HG03103 (cell line): ENCODE data around the gene TBCD.

Experiments used
- ATAC-seq: cut with Tn5 transposase; IDR thresholded peaks from one replicate; pipeline ENCODE4 v1.9.1; 2021; ENCODE audit warnings: low read depth; ENCODE audit not compliant: unreplicated experiment

Gene TBCD

GRCh38 chr17:82751571-82752370 is at the start of gene TBCD:
TBCD (plus strand) TSS chr17:82752065; CDS start chr17:82752194, 129 bp downstream.
- ATAC-seq = peak; percentile 67

DNA sequence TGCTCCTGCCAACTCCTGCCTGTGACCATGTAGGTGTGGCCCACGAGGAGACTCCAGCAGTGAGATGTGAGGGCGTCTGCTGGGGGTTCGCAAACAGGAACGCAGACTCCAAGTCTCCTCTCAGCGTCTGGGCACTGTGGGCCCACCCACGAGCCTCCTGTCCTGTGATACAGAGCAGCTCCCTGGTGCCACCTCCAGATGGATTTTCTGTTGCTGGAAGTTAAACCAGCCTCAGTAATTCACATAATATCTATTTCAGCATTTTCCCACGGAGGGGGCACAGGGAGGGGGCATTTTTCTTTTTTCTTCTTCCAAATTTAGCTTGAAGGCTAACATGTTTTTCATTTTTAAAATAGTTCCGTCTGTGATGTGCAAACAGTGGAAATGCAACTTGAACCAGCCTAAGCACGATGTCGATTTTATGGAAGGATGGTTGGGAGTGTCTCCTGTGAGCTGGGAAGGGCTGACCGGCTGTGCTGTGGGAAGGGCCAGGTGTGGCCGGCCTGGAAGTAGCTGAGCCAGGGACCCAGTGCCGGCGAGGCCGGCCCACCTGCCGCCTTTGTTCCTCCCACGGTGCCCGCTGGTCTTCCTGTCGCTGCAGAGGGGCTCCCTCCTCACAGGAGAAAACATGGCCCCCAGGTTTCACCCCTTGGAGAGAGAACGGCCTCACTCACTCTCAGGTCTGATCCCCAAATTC is 49.5 kb upstream of the TBCD start:
- no peak for ATAC-seq

- ATAC-seq = no peak
Measured at GRCh38 chr17:82703036-82703745, 48.7 kb upstream of the TBCD start.

- no peak for ATAC-seq
Measured at GRCh38 chr17:82703935-82704865, 47.7 kb upstream of the TBCD start.

DNA sequence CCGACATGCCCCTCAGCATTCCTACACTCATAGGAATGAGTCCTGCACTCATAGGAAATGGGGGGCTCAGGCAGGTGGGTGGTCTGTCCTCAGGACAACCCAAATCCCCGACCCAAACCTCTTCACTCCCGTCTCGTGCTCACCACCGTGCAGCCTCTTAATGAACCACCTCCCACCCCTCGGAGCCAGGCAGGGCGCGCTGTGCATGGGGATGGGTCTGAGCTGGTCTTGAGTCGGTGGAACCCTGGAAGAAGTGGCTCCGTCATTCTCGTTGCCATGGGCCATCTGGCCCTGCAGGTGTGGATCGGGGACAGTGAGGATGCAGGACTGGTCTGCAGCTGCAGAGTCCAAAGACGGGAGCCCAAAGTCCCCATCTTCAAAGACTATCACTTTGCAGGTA is 47.0 kb upstream of the TBCD start:
- no peak for ATAC-seq

DNA sequence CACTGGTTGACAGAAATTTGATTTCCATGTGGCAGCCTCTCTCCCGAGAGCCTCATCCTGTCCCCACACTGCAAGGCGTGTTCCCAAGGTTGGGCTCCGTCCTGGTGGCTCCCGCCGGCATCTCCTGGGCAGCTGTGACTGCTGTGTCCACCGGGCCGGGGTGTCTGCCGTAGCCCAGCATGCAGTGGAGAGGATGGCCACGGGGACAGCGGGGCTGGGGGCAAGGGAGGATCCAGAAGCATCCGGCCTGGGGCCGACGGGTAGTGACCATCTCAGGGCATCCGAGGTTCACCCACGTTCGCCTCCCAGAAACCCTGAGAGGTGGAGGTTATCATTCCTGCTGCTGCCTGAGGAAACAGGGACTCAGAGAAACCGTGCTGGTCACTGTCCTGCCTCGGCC is 46.1 kb upstream of the TBCD start:
- ATAC-seq = no peak

- no peak for ATAC-seq
Measured at GRCh38 chr17:82709024-82709675, 42.7 kb upstream of the TBCD start.

- ATAC-seq = no peak
Measured at GRCh38 chr17:82709676-82710498, 42.0 kb upstream of the TBCD start.

DNA sequence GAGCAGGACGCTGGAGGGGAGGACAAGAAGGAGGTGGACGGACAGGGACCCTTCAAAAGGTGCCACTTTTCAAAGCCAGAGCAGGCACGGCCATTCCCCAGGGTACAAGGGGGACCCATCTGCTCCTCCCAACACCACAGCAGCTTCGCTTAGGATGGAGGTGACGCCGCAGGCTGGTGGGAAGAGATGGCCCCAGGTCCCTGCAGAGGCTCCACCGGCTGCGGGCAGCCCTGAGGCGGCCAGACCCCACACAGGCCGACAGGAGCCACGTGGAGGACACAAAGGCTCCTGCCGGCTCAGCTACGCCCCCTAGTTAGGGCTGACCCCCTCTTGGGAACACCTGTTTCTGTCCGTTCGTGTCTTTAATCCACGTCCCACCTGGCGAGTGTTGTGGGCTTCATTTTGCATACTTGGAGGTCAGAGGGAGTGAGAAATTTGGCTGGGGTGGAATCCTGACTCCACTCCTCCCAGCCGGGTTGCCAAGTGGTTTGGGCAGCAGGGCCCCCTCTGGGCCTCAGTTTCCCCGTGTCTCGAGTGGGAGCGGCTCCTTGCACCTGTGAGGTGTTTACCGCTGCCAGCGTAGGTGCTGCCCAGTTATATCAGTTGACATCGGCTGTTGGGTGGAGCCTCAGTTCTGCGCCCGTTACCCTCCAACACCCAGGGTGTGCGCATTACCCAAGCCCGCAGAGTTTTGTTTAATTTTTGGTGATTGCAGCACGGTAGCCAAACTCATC is 41.2 kb upstream of the TBCD start:
- no peak for ATAC-seq

DNA sequence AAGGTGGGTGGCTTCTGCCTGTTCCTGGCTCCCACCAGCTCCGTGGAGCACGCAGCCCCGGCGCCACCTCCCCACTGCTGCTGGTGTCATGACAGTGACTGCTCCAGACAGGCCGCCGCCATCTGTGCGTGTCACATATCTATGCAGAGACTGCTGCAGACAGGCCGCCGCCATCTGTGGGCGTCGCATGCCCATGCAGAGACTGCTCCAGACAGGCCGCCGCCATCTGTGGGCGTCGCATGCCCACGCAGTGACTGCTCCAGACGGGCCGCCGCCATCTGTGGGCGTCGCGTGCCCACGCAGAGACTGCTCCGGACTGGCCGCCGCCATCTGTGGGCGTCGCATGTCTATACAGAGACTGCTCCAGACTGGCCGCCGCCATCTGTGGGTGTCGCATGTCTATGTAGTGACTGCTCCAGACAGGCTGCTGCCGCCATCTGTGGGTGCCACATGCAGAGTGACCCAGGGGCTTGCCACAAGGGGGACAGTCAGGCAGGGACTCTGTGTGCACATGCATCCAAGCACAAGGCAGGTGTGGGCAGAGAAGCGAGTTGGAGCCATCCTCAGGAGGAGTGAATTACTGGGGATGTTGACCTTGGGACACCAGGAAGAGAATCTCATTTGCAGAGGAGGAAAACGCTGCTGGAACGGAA is 38.7 kb upstream of the TBCD start:
- ATAC-seq = no peak

GRCh38 chr17:82716203-82717010 is 35.5 kb upstream of the TBCD start, which contains the start of gene FN3KRP:
FN3KRP (plus strand) TSS chr17:82716706; CDS start chr17:82716756, 50 bp downstream.
- ATAC-seq = peak; percentile 70

- no peak for ATAC-seq
Measured at GRCh38 chr17:82718986-82719685, 32.7 kb upstream of the TBCD start.

DNA sequence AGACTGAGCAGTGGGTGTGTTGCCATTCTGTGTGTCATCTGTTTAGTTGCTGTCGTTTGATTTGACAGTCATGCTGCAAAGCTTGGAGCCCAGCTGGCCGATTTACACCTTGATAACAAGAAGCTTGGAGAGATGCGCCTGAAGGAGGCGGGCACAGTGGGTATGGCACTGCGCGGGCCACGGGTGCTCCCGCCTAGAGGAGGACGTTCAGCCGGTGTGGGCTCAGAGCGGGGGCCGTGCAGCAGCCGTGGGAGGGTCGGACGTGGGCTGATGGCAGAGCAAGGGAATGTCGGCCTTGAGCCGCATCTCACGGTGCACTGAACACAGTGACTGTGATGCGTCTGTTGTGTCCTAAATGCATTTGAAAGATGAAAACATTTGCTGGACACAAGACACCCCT is 31.7 kb upstream of the TBCD start:
- no peak for ATAC-seq

DNA sequence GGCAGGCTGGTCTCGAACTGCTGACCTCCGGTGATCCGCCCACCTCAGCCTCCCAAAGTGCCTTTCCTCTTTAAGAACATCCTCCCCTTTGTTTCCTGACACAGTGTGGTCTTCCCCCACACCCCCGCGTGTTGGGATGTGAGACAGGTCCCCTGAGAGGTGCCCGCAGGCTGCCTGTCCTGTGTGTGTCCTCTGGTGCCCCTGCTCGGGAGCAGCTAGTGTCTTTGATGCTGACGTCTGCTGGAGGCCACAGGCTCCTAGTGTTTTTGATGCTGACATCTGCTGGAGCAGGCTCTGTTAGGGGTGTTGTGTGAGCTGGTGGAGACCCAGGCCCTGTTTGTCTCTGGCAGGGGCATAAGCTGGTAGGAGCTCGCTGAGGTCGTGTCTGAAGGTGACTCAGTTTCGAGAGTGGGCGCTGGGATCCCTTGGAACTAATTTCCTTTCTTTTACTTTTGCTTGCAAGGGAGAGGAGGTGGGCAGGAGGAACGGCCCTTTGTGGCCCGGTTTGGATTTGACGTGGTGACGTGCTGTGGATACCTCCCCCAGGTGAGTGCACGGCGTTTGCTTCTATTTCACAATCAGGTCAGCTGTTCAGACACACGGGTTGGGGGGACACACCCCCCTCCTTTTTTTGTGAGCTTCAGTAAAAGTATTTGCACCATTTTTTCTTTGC is 29.4 kb upstream of the TBCD start:
- no peak for ATAC-seq

DNA sequence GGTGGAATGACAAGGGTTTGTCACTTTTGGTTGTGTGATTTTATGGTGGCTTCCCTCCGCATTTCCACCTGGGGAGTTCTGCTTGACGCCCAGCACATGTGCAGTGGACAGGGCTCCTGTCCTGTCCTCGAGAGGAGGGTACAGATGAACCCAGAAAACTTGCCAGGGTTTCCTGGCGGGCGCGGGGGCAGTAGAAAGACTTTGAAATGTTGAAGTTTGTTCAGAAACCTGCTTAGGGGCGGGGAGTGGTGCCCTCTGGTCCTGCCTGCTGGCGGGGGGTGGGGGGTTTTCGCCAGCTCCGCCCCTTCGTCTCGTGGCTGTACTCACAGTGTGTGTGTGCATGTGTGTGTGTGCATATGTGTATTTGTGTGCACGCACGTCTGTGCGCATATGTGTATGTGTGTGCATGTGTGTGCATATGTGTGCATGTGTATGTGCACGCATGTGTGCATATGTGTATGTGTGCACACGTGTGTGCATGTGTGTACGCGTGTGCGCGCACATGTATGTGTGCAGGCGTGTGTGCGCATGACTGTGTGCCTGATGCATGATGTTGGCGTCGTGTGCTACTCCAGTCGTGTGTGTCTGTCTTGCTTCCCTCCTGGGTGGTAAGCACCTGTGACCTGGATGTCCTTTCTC is 28.6 kb upstream of the TBCD start:
- ATAC-seq = no peak
